ENCODE data around the gene TANGO6.

- TF ChIP-seq ZNF384 (IDR thresholded peaks at IDR 0.05; ENCODE audit: borderline replicate concordance, low read depth, low read length) (no peak), BHLHE40 (IDR thresholded peaks at IDR 0.05; ENCODE audit: borderline replicate concordance in 1 of 2, low read depth in 2 of 2, low read length in 1 of 2) (no peak), CTCF (IDR thresholded peaks at IDR 0.05 in 2 of 3, conservative IDR thresholded peaks at IDR 0.05 in 1 of 3; ENCODE audit: control insufficient read depth in 2 of 3, extremely low read depth in 1 of 3, insufficient read depth in 1 of 3, low read depth in 3 of 3, low read length in 3 of 3) (no peak), ZNF217 (IDR thresholded peaks at IDR 0.05) (no peak), EGR1 (IDR thresholded peaks at IDR 0.05; ENCODE audit: borderline replicate concordance in 1 of 2, low read depth in 2 of 2, low read length in 2 of 2) (no peak), TAF1 (IDR thresholded peaks at IDR 0.05; ENCODE audit: borderline replicate concordance, low read depth, low read length) (no peak), IKZF2 (IDR thresholded peaks at IDR 0.05) (no peak), ATF2 (IDR thresholded peaks at IDR 0.05; ENCODE audit: low read length) (no peak), POLR2AphosphoS5 (IDR thresholded peaks at IDR 0.05; ENCODE audit: low read length) (no peak), ZBED1 (IDR thresholded peaks at IDR 0.05; ENCODE audit: borderline replicate concordance) (no peak)
- TF ChIP-seq, protein P1, sequence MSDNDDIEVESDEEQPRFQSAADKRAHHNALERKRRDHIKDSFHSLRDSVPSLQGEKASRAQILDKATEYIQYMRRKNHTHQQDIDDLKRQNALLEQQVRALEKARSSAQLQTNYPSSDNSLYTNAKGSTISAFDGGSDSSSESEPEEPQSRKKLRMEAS (IDR thresholded peaks at IDR 0.05; ENCODE audit: low read depth, low read length) = no peak
Measured at GRCh38 chr16:69048328-69049120, 205.2 kb downstream of the TANGO6 start.
